H9 (cell line): ENCODE data around the gene CCDC82. TPM values are rescaled to one million over a fixed set of nuclear protein-coding genes. Genes with fewer than 3 reads are reported as not detected.

Experiments
- DNase-seq: peaks from one replicate; pipeline ENCODE4 v3.0.0-alpha.2; 2017
- H2AFZ ChIP-seq: one replicate; pipeline ENCODE4 v1.6.1; 2013; ENCODE audit warnings: mild to moderate bottlenecking, low read length, control low read depth, moderate library complexity
- H2AK5ac ChIP-seq: 2 replicates; pipeline ENCODE4 v1.6.1; 2013; ENCODE audit warnings: low read length, control low read depth, mixed read lengths; ENCODE audit not compliant: insufficient read length
- H2BK120ac ChIP-seq: one replicate; pipeline ENCODE4 v1.6.1; 2013; ENCODE audit warnings: low read depth, mild to moderate bottlenecking, low read length, control low read depth, inconsistent platforms; ENCODE audit not compliant: poor library complexity, severe bottlenecking
- H2BK12ac ChIP-seq: 2 replicates; pipeline ENCODE4 v1.6.1; 2013; ENCODE audit warnings: low read length, control low read depth, mixed read lengths, low read depth; ENCODE audit not compliant: insufficient read length
- H2BK15ac ChIP-seq: 2 replicates; pipeline ENCODE4 v1.6.1; 2013; ENCODE audit warnings: low read depth, low read length, control low read depth
- H2BK20ac ChIP-seq: one replicate; pipeline ENCODE4 v1.6.1; 2013; ENCODE audit warnings: low read depth, mild to moderate bottlenecking, low read length, control low read depth, inconsistent platforms; ENCODE audit not compliant: poor library complexity, severe bottlenecking
- H2BK5ac ChIP-seq: 2 replicates; pipeline ENCODE4 v1.6.1; 2013; ENCODE audit warnings: low read length, control low read depth, mixed read lengths; ENCODE audit not compliant: insufficient read length
- H3K14ac ChIP-seq: 2 replicates; pipeline ENCODE4 v1.6.1; 2013; ENCODE audit warnings: low read length, control low read depth; ENCODE audit not compliant: insufficient read depth
- H3K18ac ChIP-seq: 2 replicates; pipeline ENCODE4 v1.6.1; 2013; ENCODE audit warnings: low read depth, mild to moderate bottlenecking, mixed read lengths, low read length, control low read depth; ENCODE audit not compliant: insufficient read length
- H3K23ac ChIP-seq: 2 replicates; pipeline ENCODE4 v1.6.1; 2013; ENCODE audit warnings: low read length, control low read depth, mixed read lengths, low read depth; ENCODE audit not compliant: insufficient read length
- H3K23me2 ChIP-seq: 2 replicates; pipeline ENCODE4 v1.6.1; 2013; ENCODE audit warnings: low read depth, mild to moderate bottlenecking, mixed read lengths, low read length, control low read depth; ENCODE audit not compliant: insufficient read length, poor library complexity, severe bottlenecking
- H3K27ac ChIP-seq: 2 replicates; pipeline ENCODE4 v1.5.1; 2013; ENCODE audit warnings: low read length, control low read depth, mixed read lengths, low read depth; ENCODE audit not compliant: insufficient read length
- H3K27me3 ChIP-seq: 2 replicates; pipeline ENCODE4 v1.6.1; 2013; ENCODE audit warnings: low read length, control low read depth, inconsistent platforms; ENCODE audit not compliant: insufficient read depth
- H3K4ac ChIP-seq: 2 replicates; pipeline ENCODE4 v1.6.1; 2013; ENCODE audit warnings: low read depth, mild to moderate bottlenecking, control low read depth, inconsistent platforms, low read length, moderate library complexity
- H3K4me1 ChIP-seq: 2 replicates; pipeline ENCODE4 v1.6.1; 2013; ENCODE audit warnings: low read length, control low read depth, inconsistent platforms; ENCODE audit not compliant: insufficient read depth
- H3K4me2 ChIP-seq: 2 replicates; pipeline ENCODE4 v1.6.1; 2013; ENCODE audit warnings: low read length, control low read depth, mixed read lengths; ENCODE audit not compliant: insufficient read length, insufficient read depth
- H3K56ac ChIP-seq: 2 replicates; pipeline ENCODE4 v1.6.1; 2013; ENCODE audit warnings: low read depth, mild to moderate bottlenecking, mixed read lengths, low read length, control low read depth; ENCODE audit not compliant: insufficient read length
- H3K79me1 ChIP-seq: 2 replicates; pipeline ENCODE4 v1.6.1; 2013; ENCODE audit warnings: low read depth, mild to moderate bottlenecking, moderate library complexity, low read length, control low read depth, inconsistent platforms; ENCODE audit not compliant: insufficient read depth, poor library complexity, severe bottlenecking
- H3K79me2 ChIP-seq: 2 replicates; pipeline ENCODE4 v1.6.1; 2013; ENCODE audit warnings: low read length, control low read depth, inconsistent platforms; ENCODE audit not compliant: insufficient read depth
- H3K9ac ChIP-seq: 2 replicates; pipeline ENCODE4 v1.6.1; 2013; ENCODE audit warnings: low read length, control low read depth, mixed read lengths; ENCODE audit not compliant: insufficient read length; ENCODE audit errors: extremely low read depth
- H3K9me3 ChIP-seq: one replicate; pipeline ENCODE4 v1.6.1; 2013; ENCODE audit warnings: low read depth, low read length, inconsistent platforms; ENCODE audit not compliant: control insufficient read depth
- H3T11ph ChIP-seq: one replicate; pipeline ENCODE4 v1.6.1; 2013; ENCODE audit warnings: mild to moderate bottlenecking, low read length, control low read depth, inconsistent platforms
- H4K20me1 ChIP-seq: one replicate; pipeline ENCODE4 v1.6.1; 2013; ENCODE audit not compliant: control insufficient read depth, insufficient read length, insufficient read depth
- H4K5ac ChIP-seq: 2 replicates; pipeline ENCODE4 v1.6.1; 2013; ENCODE audit warnings: low read depth, mild to moderate bottlenecking, mixed read lengths, low read length, control low read depth; ENCODE audit not compliant: insufficient read length
- H4K8ac ChIP-seq: replicated peaks from 2 replicates; pipeline ENCODE4 v1.6.1; 2013; ENCODE audit warnings: low read length, control low read depth, mixed read lengths, low read depth; ENCODE audit not compliant: insufficient read length
- H4K91ac ChIP-seq: 2 replicates; pipeline ENCODE4 v1.6.1; 2013; ENCODE audit warnings: low read depth, mild to moderate bottlenecking, moderate library complexity, mixed read lengths, low read length, control low read depth; ENCODE audit not compliant: insufficient read length
- H3K27ac Mint-ChIP-seq, 3 experiments: 2 replicates in 2 of 3; 3 replicates in 1 of 3; pipeline ENCODE4 v1.8.0; 2020 to 2021; ENCODE audit warnings: mixed read lengths in 3 of 3, mild to moderate bottlenecking in 1 of 3, moderate library complexity in 1 of 3
- H3K27me3 Mint-ChIP-seq: 2 replicates; pipeline ENCODE4 v1.8.0; 2021; ENCODE audit warnings: low read depth, mild to moderate bottlenecking, moderate library complexity, mixed read lengths
- H3K36me3 Mint-ChIP-seq, 3 experiments: 2 replicates in 2 of 3; 3 replicates in 1 of 3; pipeline ENCODE4 v1.8.0; 2020 to 2021; ENCODE audit warnings: low read depth in 3 of 3, mixed read lengths in 3 of 3; ENCODE audit not compliant: insufficient read depth in 1 of 3
- H3K4me1 Mint-ChIP-seq, 2 experiments: 2 replicates each; pipeline ENCODE4 v1.8.0; 2020; ENCODE audit warnings: mixed read lengths in 2 of 2
- H3K4me3 Mint-ChIP-seq, 2 experiments: 2 replicates in 1 of 2; 3 replicates in 1 of 2; pipeline ENCODE4 v1.8.0; 2020 to 2021; ENCODE audit warnings: mild to moderate bottlenecking in 2 of 2, mixed read lengths in 2 of 2, moderate library complexity in 1 of 2
- H3K9me3 Mint-ChIP-seq, 2 experiments: 2 replicates in 1 of 2; 3 replicates in 1 of 2; pipeline ENCODE4 v1.8.0; 2020; ENCODE audit warnings: mild to moderate bottlenecking in 2 of 2, mixed read lengths in 2 of 2, moderate library complexity in 1 of 2
- CTCF ChIP-seq: fragments of 200-600 bp; sonication (generic); conservative IDR thresholded peaks from 3 replicates; pipeline ENCODE4 v1.8.0; 2021; ENCODE audit warnings: antibody characterized with exemption, mild to moderate bottlenecking
- WGBS: extraction: QIAGEN DNeasy Blood & Tissue Kit; methylation state at CpG from one replicate; pipeline ENCODE4 v1.1.7; 2013; ENCODE audit warnings: missing lambda C conversion rate, low lambda C conversion rate, mixed read lengths; ENCODE audit not compliant: insufficient read length; ENCODE audit errors: extremely low coverage; 5-methylcytosine and 5-hydroxymethylcytosine counted together
- total RNA-seq: library from RNA; stranded (reverse); gene quantifications from 2 replicates; pipeline ENCODE4 v1.2.1, GENCODE V29; 2021

CCDC82 gene
- total RNA-seq, 1 experiment from 2014 or later = 17.4 TPM

GRCh38 chr11:96322775-96323641 is 66.7 kb downstream of the CCDC82 start:
- peak overlapping the region in 1 of 3 experiments; percentile 44; a peak in 1 of 7 replicates for H3K27ac Mint-ChIP-seq
- no peaks in the 10 kb centered on the region for H3K27me3 Mint-ChIP-seq

More at GRCh38 chr11:96322775-96323641, 66.7 kb downstream of the CCDC82 start:
- Histone ChIP-seq H2BK15ac (no peak overlapping the region), H2BK5ac (no peak overlapping the region), H4K20me1 (no peaks in the 10 kb centered on the region), H2BK20ac (no peak overlapping the region), H2BK12ac (no peak overlapping the region), H3T11ph (peak overlapping the region; percentile 19), H3K14ac (no peak overlapping the region), H3K9ac (no peak overlapping the region), H3K4me2 (no peak overlapping the region), H3K27me3 (no peaks in the 10 kb centered on the region), H2BK120ac (no peak overlapping the region), H3K9me3 (no peaks in the 10 kb centered on the region), H4K5ac (no peak overlapping the region), H3K4me1 (peaks cover 8% of the 10 kb centered on the region; the same call in 1 of the 2 replicates), H4K8ac (no peak overlapping the region), H3K27ac (no peak overlapping the region), H3K56ac (no peak overlapping the region), H2AK5ac (no peak overlapping the region), H3K79me1 (no peaks in the 10 kb centered on the region), H3K79me2 (peaks cover 2% of the 10 kb centered on the region; the same call in 1 of the 2 replicates), H3K23me2 (no peaks in the 10 kb centered on the region), H4K91ac (no peak overlapping the region), H3K23ac (no peak overlapping the region), H3K4ac (no peak overlapping the region), H2AFZ (no peak overlapping the region), H3K18ac (no peak overlapping the region)
- no peak for DNase-seq
- Mint-ChIP-seq H3K36me3 (no peaks in the 10 kb centered on the region; a peak in 1 of 7 replicates), H3K4me3 (no peak overlapping the region), H3K9me3 (no peaks in the 10 kb centered on the region), H3K4me1 (peaks cover 21 to 48% of the 10 kb centered on the region in 2 experiments)
- WGBS = no CpG with 5 or more reads among the region's 10 CpGs
- TF ChIP-seq CTCF = no peak
